Immature natural killer cell (primary cell): ENCODE results near the gene MED14. TPM values are rescaled to one million over a fixed set of nuclear protein-coding genes. Genes with fewer than 3 reads are reported as not detected.

Experiments
- polyA plus RNA-seq, 3 donors: library from polyadenylated mRNA; unstranded; fragments of 300-500 nt; fragmentation: Illumina TruSeq; gene quantifications; one replicate each; pipeline ENCODE4 v1.2.3, GENCODE V29; 2021

Gene MED14
- polyA plus RNA-seq, 3 donors from 2014 or later = 5.1 to 15.9 (median 7.1) TPM

Other genes starting within 250 kb of the MED14 start
- 100 to 1,000 TPM; 212 to 252 (median 220) TPM for gene ATP6AP2, start 154.6 kb downstream of the MED14 start, polyA plus RNA-seq
- gene MPC1L, start 112.1 kb downstream of the MED14 start, polyA plus RNA-seq = not detected
- 10 to 100 TPM; 21.3 to 53.7 (median 51.3) TPM for gene CXorf38, start 88.0 kb downstream of the MED14 start, polyA plus RNA-seq